GM12875 (cell line): Measurements from ENCODE around the gene LIPA.
A peak's percentile ranks its signal among the peaks of the same experiment; 100 is the strongest.

Experiments
- H3K4me3 ChIP-seq: one replicate; pipeline ENCODE4 v1.5.1; 2011; ENCODE audit warnings: low read depth, low read length, control low read depth
- CTCF ChIP-seq: IDR thresholded peaks from 2 replicates; pipeline ENCODE4 v1.5.1; 2011; ENCODE audit warnings: low read depth, mild to moderate bottlenecking, control low read depth, inconsistent platforms, low read length, moderate library complexity, borderline replicate concordance; ENCODE audit not compliant: insufficient read depth

The LIPA gene

GRCh38 chr10:89209718-89210117 is 41.9 kb downstream of the LIPA start:
- H3K4me3 ChIP-seq = no peak overlapping the region
- TF ChIP-seq CTCF = no peak

GRCh38 chr10:89207801-89208551 is 43.6 kb downstream of the LIPA start:
- no peak for TF ChIP-seq CTCF
- H3K4me3 ChIP-seq = peak overlapping the region; percentile 34

GRCh38 chr10:89207181-89207800 is 44.3 kb downstream of the LIPA start, which contains the start of gene CH25H:
TSS of gene CH25H (minus strand) at chr10:89207317. CDS start at chr10:89207292, 25 bp downstream.
- no peak for TF ChIP-seq CTCF
- peak within 1 kb of the TSS; percentile 34 for H3K4me3 ChIP-seq

- TF ChIP-seq CTCF = no peak
Measured at GRCh38 chr10:89206402-89207180, 45.0 kb downstream of the LIPA start.

GRCh38 chr10:89204621-89205185 is 46.9 kb downstream of the LIPA start:
- TF ChIP-seq CTCF = no peak
- no peak overlapping the region for H3K4me3 ChIP-seq

More at GRCh38 chr10:89206402-89207180, 45.0 kb downstream of the LIPA start:
- H3K4me3 ChIP-seq = peak overlapping the region; percentile 34

GRCh38 chr10:89203237-89203636 is 48.3 kb downstream of the LIPA start:
- H3K4me3 ChIP-seq = no peak overlapping the region
- TF ChIP-seq CTCF = no peak
